Esophagus squamous epithelium (tissue), 4 donors: ENCODE measurements around the gene B4GALT4.

Experiments used
- CTCF ChIP-seq, 6 experiments: fragments of 450-650 bp in 4 of 6; fragments of 200-600 bp in 2 of 6; sonication (generic) in 2 of 6; IDR thresholded peaks; one replicate each; pipeline ENCODE4 v1.5.1; 2016 to 2019; ENCODE audit warnings: antibody characterized with exemption in 6 of 6, mild to moderate bottlenecking in 4 of 6, moderate library complexity in 4 of 6
- POLR2A ChIP-seq, 4 donors: fragments of 450-650 bp; IDR thresholded peaks; one replicate each; pipeline ENCODE4 v1.6.1; 2017; ENCODE audit warnings: antibody characterized with exemption in 4 of 4, mild to moderate bottlenecking in 4 of 4, moderate library complexity in 3 of 4

DNA sequence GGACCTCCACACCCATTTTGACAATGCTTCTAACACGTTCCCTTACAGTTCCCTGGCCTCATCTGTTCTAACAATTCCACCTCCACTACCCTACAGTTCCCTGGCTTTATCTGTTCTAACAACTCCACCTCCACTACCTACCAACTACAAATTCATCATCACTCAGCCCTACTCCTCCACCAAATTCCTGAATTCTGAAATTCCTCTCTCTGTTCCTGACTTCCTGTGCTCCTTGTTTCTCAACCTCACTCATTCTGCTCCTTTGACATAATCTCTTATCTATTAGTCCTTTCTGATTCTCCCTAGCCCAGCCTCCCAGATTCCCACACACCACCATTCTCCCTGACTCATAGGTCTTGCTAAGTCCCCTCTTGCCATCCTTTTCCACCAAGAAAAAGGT lies 44.8 kb downstream of the B4GALT4 start:
- TF ChIP-seq POLR2A (IDR thresholded peaks at IDR 0.05) (no peak), CTCF (IDR thresholded peaks at IDR 0.05) (no peak)
